Esophagus squamous epithelium (tissue), 5 donors: ENCODE data around the gene OR8B4. TPM values are rescaled to one million over a fixed set of nuclear protein-coding genes. Genes with fewer than 3 reads are reported as not detected.
"Not testable (repeated sequence)": the region's sequence is repeated elsewhere in the genome, so short reads cannot be mapped to it uniquely, and the experiment has no call there.

Experiments
- DNase-seq: peaks from one replicate; lab custom pipeline; 2025; lab: John Stamatoyannopoulos, UW
- H3K27ac ChIP-seq, 4 donors: fragments of 200-600 bp; sonication (generic); one replicate each; pipeline ENCODE4 v1.5.1; 2016 to 2019; ENCODE audit warnings: mild to moderate bottlenecking in 1 of 4
- H3K27me3 ChIP-seq, 4 donors: fragments of 200-600 bp; sonication (generic); 1 replicate in 3 of 4; 2 replicates in 1 of 4; pipeline versions ENCODE4 v1.5.1 to v1.6.0; 2017 to 2021; ENCODE audit warnings: antibody characterized with exemption in 1 of 4
- H3K36me3 ChIP-seq, 3 donors: fragments of 200-600 bp; sonication (generic); one replicate each; pipeline ENCODE4 v1.5.1; 2016 to 2019
- H3K4me1 ChIP-seq, 3 donors: fragments of 200-600 bp; sonication (generic); one replicate each; pipeline ENCODE4 v1.5.1; 2017 to 2019
- H3K4me3 ChIP-seq, 4 donors: fragments of 200-600 bp; sonication (generic); 1 replicate in 3 of 4; 2 replicates in 1 of 4; pipeline ENCODE4 v1.5.1; 2016 to 2019; ENCODE audit warnings: mild to moderate bottlenecking in 2 of 4, moderate library complexity in 1 of 4
- H3K9me3 ChIP-seq, 3 donors: fragments of 200-600 bp; sonication (generic); one replicate each; pipeline ENCODE4 v1.5.1; 2016 to 2019
- POLR2A ChIP-seq, 4 donors: fragments of 450-650 bp; IDR thresholded peaks; one replicate each; pipeline ENCODE4 v1.6.1; 2017; ENCODE audit warnings: antibody characterized with exemption in 4 of 4, mild to moderate bottlenecking in 4 of 4, moderate library complexity in 3 of 4
- WGBS, 2 donors: methylation state at CpG; one replicate each; pipeline ENCODE4 v1.1.5; 2018; 5-methylcytosine and 5-hydroxymethylcytosine counted together
- intact Hi-C: fragments of 100-400 bp; cut with DNase I; formaldehyde crosslinking; loops from one replicate; pipeline ENCODE4 v1.15.0; 2022
- total RNA-seq, 4 donors: library from RNA; depleted of rRNA; stranded (reverse); fragments of >200 nt; gene quantifications; one replicate each; pipeline ENCODE4 v1.1.0, GENCODE V29; 2016
- TF ChIP-seq, protein P1 (sequence below), 6 experiments: fragments of 450-650 bp in 4 of 6; fragments of 200-600 bp in 2 of 6; sonication (generic) in 2 of 6; IDR thresholded peaks; one replicate each; pipeline ENCODE4 v1.5.1; 2016 to 2019; ENCODE audit warnings: antibody characterized with exemption in 6 of 6, mild to moderate bottlenecking in 4 of 6, moderate library complexity in 4 of 6
- donor health status: DM: yes; HTN: yes; CAD: no.

Gene OR8B4
- total RNA-seq, 4 donors from 2014 or later = not detected

DNA sequence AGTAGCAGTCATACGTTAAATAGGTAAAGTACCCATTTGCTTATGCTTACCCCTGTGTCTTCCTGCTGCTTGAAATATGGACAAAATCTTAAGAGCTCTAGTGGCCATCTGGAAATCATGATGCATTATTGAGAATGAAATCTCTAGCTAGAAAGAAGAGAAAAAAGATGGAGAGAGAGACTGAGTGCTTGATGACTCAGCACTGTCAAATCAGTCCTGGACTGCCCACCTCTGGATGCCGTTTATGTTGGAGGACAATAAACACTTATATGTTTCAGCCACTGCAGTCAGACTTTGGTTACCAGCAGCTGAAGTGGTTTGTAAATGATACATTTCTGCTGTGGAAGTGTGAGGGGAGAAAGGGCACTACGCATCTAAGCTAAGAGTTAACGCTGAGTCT lies 3.6 kb downstream of the OR8B4 start:
- H3K36me3 ChIP-seq = no peaks in the 10 kb centered on the region
- 81 to 82% methylated on average over 4 of the region's 4 CpGs for WGBS, 2 donors
- no peak overlapping the region for H3K27ac ChIP-seq
- no peak for DNase-seq
- no peaks in the 10 kb centered on the region for H3K9me3 ChIP-seq
- H3K27me3 ChIP-seq = no peaks in the 10 kb centered on the region
- TF ChIP-seq, protein P1, sequence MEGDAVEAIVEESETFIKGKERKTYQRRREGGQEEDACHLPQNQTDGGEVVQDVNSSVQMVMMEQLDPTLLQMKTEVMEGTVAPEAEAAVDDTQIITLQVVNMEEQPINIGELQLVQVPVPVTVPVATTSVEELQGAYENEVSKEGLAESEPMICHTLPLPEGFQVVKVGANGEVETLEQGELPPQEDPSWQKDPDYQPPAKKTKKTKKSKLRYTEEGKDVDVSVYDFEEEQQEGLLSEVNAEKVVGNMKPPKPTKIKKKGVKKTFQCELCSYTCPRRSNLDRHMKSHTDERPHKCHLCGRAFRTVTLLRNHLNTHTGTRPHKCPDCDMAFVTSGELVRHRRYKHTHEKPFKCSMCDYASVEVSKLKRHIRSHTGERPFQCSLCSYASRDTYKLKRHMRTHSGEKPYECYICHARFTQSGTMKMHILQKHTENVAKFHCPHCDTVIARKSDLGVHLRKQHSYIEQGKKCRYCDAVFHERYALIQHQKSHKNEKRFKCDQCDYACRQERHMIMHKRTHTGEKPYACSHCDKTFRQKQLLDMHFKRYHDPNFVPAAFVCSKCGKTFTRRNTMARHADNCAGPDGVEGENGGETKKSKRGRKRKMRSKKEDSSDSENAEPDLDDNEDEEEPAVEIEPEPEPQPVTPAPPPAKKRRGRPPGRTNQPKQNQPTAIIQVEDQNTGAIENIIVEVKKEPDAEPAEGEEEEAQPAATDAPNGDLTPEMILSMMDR (IDR thresholded peaks at IDR 0.05) = no peak
- TF ChIP-seq POLR2A (IDR thresholded peaks at IDR 0.05) = no peak
- H3K4me3 ChIP-seq = no peak overlapping the region
- intact Hi-C loops = loop anchor here (10.0 kb wide), 1 partner anchor 164 kb away; no protein-coding TSS in a partner anchor
- no peaks in the 10 kb centered on the region for H3K4me1 ChIP-seq

DNA sequence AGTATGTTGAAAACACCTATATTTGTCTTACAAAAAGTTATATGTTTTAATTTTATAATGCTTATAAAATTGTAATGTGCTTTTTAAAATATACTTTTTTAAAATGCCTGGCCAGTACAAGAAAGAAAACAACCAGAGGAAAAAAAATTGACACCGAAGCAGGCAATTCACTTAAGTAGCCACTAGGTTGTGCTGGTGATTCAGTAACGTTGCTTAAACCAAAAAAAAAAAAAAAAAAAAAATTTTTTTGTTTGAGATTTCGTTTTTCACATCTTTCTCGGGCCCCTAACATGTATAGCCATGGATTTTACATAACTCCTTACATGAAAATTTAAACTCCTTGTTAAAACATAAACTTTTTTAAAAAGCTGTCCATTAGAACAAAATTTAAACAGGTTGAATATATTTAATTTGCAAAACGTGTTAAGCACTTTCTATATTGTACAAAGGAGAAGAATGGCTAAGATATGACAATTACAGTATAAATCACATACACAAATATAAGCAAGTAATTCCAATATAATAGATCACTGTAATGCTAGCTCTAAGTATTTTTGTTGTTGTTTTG lies 9.2 kb downstream of the OR8B4 start:
- Histone ChIP-seq H3K27me3 (no peaks in the 10 kb centered on the region), H3K4me3 (no peak overlapping the region), H3K27ac (no peak overlapping the region), H3K9me3 (no peaks in the 10 kb centered on the region), H3K4me1 (no peaks in the 10 kb centered on the region), H3K36me3 (no peaks in the 10 kb centered on the region)
- intact Hi-C loops = no loop called here
- WGBS, 2 donors = 8 to 14% methylated on average over 5 of the region's 5 CpGs
- TF ChIP-seq, protein P1 (IDR thresholded peaks at IDR 0.05) = peak in 4 of 6 experiments; percentile 35 to 72 (median 50)
- TF ChIP-seq POLR2A (IDR thresholded peaks at IDR 0.05) = no peak
- no peak for DNase-seq

DNA sequence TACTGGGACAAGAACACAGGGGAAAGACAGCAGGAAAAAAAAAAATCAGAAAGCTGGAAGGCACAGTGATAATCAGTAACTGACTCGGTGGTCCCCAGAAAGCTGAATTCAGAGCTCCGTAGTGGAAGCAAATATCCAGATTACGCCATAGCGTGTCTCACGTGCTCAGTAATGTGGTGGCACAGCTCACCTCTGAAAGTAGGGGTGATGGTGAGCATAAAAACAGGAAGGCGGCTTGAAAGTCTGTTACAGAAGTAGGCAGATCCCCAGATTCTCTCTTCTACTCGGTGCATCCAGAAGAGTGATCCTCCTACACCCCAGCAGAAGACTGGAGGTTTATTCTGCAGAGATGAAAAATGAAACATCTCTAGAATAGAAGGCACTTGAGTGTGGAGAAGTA lies 14.8 kb downstream of the OR8B4 start:
- H3K36me3 ChIP-seq = no peaks in the 10 kb centered on the region
- no peak overlapping the region for H3K27ac ChIP-seq
- no peaks in the 10 kb centered on the region for H3K9me3 ChIP-seq
- no peak for DNase-seq
- TF ChIP-seq, protein P1 (IDR thresholded peaks at IDR 0.05) = no peak
- no peak for TF ChIP-seq POLR2A (IDR thresholded peaks at IDR 0.05)
- intact Hi-C loops = no loop called here
- WGBS, 2 donors = 72 to 86% methylated on average over 7 of the region's 7 CpGs
- H3K4me1 ChIP-seq = no peaks in the 10 kb centered on the region
- H3K4me3 ChIP-seq = no peak overlapping the region
- no peaks in the 10 kb centered on the region for H3K27me3 ChIP-seq

DNA sequence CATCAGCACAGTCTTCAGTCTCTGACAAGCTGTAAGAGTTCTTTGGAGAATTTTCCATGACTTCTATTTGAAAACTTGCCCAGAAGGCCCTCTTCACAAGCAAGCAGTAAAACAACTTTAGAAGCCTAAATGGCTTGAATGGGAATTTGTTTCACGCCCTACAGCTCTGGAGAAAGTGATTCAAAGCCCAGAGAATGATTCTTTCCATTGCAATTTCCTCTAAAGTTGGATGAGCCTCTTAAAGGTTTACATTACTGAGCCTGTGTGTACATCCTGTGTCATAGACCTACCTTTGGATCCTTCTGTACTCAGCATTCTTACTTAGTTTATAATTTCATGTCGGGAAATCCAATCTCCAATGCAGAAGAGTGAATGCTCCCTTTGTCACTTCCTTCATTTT lies 19.1 kb downstream of the OR8B4 start:
- Histone ChIP-seq H3K27me3 (no peaks in the 10 kb centered on the region), H3K9me3 (no peaks in the 10 kb centered on the region), H3K36me3 (no peaks in the 10 kb centered on the region), H3K27ac (no peak overlapping the region), H3K4me3 (no peak overlapping the region), H3K4me1 (no peaks in the 10 kb centered on the region)
- 41 to 52% methylated on average over 2 of the region's 2 CpGs for WGBS, 2 donors
- TF ChIP-seq, protein P1 (IDR thresholded peaks at IDR 0.05) = no peak
- no peak for TF ChIP-seq POLR2A (IDR thresholded peaks at IDR 0.05)
- intact Hi-C loops = no loop called here
- DNase-seq = no peak

DNA sequence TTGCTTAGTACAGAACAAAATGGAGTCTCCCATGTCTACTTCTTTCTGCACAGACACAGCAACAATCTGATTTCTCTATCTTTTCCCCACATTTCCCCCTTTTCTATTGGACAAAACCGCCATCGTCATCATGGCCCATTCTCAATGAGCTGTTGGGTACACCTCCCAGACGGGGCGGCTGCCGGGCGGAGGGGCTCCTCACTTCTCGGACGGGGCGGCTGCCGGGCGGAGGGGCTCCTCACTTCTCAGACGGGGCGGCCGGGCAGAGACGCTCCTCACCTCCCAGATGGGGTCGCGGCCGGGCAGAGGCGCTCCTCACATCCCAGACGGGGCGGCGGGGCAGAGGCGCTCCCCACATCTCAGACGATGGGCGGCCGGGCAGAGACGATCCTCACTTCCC lies 21.5 kb downstream of the OR8B4 start:
- intact Hi-C loops, H3K36me3 ChIP-seq, DNase-seq, H3K9me3 ChIP-seq, H3K4me3 ChIP-seq, H3K4me1 ChIP-seq, H3K27me3 ChIP-seq, H3K27ac ChIP-seq: not testable (repeated sequence)
- WGBS, 2 donors = no CpG with 5 or more reads among the region's 27 CpGs
